Mammary epithelial cell (primary cell): ENCODE measurements around the gene SPACA4.
A peak's percentile ranks its signal among the peaks of the same experiment; 100 is the strongest.

Source experiments
- CTCF ChIP-seq, 2 donors: IDR thresholded peaks in 1 of 2; conservative IDR thresholded peaks in 1 of 2; 2 replicates each; pipeline ENCODE4 v1.5.1; 2011 to 2012; ENCODE audit warnings: inconsistent platforms in 2 of 2, low read length in 2 of 2, mild to moderate bottlenecking in 2 of 2, control low read depth in 1 of 2, low read depth in 1 of 2; ENCODE audit not compliant: insufficient read depth in 1 of 2; ENCODE audit errors: extremely low read depth in 1 of 2
- EZH2 ChIP-seq: IDR thresholded peaks from 2 replicates; pipeline ENCODE4 v1.6.1; 2012; ENCODE audit warnings: low read length, inconsistent platforms, borderline replicate concordance

- peak in 1 of 2 donors; percentile 10 for TF ChIP-seq CTCF (conservative IDR thresholded peaks at IDR 0.05 in 1 of 2, IDR thresholded peaks at IDR 0.05 in 1 of 2; ENCODE audit: extremely low read depth in 1 of 2, insufficient read depth in 1 of 2, low read depth in 1 of 2, low read length in 2 of 2)
- TF ChIP-seq EZH2: no peak
Measured at GRCh38 chr19:48560095-48560530, 46.4 kb upstream of the SPACA4 start.
